BJ (cell line): ENCODE measurements around the gene SCEL. TPM values are rescaled to one million over a fixed set of nuclear protein-coding genes. Genes with fewer than 3 reads are reported as not detected.

Experiments
- CTCF ChIA-PET: fragments of 350-600 bp; formaldehyde crosslinking; extraction: SDS; loops from one replicate; lab custom pipeline; 2021; ENCODE audit warnings: antibody characterized with exemption, inconsistent platforms; lab: Yijun Ruan, JAX
- POLR2A ChIA-PET: fragments of 300-600 bp; sonication (Branson Sonifier 250); formaldehyde crosslinking; extraction: SDS; loops from one replicate; lab custom pipeline; 2021; ENCODE audit warnings: antibody characterized with exemption; lab: Charles Lee
- DNase-seq: peaks from one replicate; pipeline ENCODE4 v3.0.0-alpha.2; 2011; ENCODE audit warnings: low read depth
- H3K27me3 ChIP-seq: 2 replicates; pipeline ENCODE4 v1.6.0; 2011; ENCODE audit warnings: low read length; ENCODE audit not compliant: control insufficient read depth, insufficient read depth
- H3K36me3 ChIP-seq: 2 replicates; pipeline ENCODE4 v1.5.1; 2011; ENCODE audit warnings: low read length; ENCODE audit not compliant: control insufficient read depth, insufficient read depth
- H3K4me3 ChIP-seq: 2 replicates; pipeline ENCODE4 v1.5.1; 2011; ENCODE audit warnings: low read depth, mild to moderate bottlenecking, control low read depth, low read length
- polyA plus RNA-seq: library from polyadenylated mRNA; depleted of rRNA; stranded (reverse); fragments of >200 nt; gene quantifications from 2 replicates; pipeline ENCODE4 v1.2.3, GENCODE V29; 2011
- TF ChIP-seq, protein P1 (sequence below): IDR thresholded peaks from 2 replicates; pipeline ENCODE4 v1.5.1; 2011; ENCODE audit warnings: low read depth, mild to moderate bottlenecking, control low read depth, inconsistent platforms, low read length, moderate library complexity; ENCODE audit not compliant: insufficient read depth

SCEL gene
- polyA plus RNA-seq, 1 experiment: not detected

DNA sequence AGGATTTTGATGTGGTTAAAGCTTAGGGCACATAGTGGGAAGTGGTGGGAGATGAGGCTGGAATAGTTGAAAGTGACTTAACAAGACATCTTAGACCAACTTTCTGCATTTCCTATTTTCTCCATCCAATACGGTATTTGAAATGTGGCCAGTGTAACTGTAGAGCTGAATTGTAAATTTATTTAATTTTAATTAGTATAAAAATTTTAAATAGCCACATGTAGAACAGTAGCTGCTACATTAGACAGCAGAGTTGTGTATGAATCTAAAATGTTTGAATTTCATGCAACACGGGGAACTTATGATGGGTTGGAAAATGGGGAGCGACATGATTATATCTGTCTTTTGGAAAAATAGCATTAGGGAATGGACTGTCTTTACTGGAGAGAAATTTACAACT lies 7.1 kb upstream of the SCEL start:
- TF ChIP-seq, protein P1, sequence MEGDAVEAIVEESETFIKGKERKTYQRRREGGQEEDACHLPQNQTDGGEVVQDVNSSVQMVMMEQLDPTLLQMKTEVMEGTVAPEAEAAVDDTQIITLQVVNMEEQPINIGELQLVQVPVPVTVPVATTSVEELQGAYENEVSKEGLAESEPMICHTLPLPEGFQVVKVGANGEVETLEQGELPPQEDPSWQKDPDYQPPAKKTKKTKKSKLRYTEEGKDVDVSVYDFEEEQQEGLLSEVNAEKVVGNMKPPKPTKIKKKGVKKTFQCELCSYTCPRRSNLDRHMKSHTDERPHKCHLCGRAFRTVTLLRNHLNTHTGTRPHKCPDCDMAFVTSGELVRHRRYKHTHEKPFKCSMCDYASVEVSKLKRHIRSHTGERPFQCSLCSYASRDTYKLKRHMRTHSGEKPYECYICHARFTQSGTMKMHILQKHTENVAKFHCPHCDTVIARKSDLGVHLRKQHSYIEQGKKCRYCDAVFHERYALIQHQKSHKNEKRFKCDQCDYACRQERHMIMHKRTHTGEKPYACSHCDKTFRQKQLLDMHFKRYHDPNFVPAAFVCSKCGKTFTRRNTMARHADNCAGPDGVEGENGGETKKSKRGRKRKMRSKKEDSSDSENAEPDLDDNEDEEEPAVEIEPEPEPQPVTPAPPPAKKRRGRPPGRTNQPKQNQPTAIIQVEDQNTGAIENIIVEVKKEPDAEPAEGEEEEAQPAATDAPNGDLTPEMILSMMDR: no peak
- Histone ChIP-seq H3K4me3 (no peak overlapping the region), H3K36me3 (no peaks in the 10 kb centered on the region), H3K27me3 (no peaks in the 10 kb centered on the region)
- CTCF ChIA-PET: interaction anchor here (0.6 kb wide), 2 partner anchors 21 to 162 kb away, joined by 3 read pairs; no protein-coding TSS in a partner anchor
- DNase-seq: no peak
- POLR2A ChIA-PET: no interaction called here

DNA sequence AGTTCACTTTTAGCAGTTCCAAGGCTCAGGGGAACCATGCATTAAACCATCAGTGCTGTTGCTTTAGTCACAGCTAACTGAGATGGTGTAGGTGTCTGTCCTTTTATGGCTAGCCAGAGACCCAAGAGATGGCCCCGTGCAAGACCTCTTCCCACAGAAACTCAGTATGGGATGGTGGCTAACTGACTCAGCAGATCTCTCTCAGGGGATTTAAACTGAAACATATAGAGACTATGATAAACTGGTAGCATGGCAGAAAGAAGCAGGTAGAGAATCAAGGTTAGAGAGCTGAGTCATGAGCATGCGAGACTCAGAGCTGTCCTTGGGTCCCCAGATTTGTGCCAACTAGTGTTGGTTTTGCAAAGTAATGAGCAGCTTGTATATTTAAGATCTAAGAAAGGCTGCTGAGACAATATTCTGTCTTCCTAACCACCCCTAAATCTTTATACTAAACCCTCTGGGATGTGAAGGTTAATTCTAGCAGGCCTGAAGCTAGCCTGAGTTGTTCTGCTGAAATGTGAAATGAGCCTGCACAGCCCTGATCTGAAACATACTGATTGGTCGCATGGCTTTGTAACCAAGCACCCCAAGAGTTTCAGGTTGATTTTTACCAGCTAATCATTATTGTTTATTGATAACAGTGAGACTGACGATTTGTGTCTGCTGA lies 6.5 kb upstream of the SCEL start:
- DNase-seq: no peak
- CTCF ChIA-PET: interaction anchor here (0.6 kb wide), 1 partner anchor 21 kb away, joined by 3 read pairs; no protein-coding TSS in a partner anchor
- POLR2A ChIA-PET: no interaction called here

DNA sequence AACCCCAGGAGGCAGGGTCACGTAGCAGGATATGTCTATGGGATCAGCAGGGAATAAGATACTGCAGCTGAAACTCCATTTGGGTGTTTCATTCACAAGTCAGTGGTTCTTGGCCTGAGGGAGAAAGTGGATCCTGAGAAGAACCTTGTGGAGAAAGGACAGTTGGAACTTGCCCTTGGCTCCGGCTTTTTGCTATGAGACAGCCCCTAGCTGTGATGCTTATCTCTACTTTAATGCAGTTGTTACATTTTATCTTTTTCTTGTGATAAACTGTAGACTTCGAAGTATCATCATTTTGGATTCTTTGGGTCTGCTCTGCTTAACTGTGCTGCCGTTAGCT lies 6.0 kb upstream of the SCEL start:
- Histone ChIP-seq H3K27me3 (no peaks in the 10 kb centered on the region), H3K36me3 (no peaks in the 10 kb centered on the region), H3K4me3 (no peak overlapping the region)
- no peak for DNase-seq
- ChIA-PET CTCF (no interaction called here), POLR2A (no interaction called here)
- TF ChIP-seq, protein P1: no peak

More for the DNA sequence above, 6.5 kb upstream of the SCEL start:
- Histone ChIP-seq H3K27me3 (no peaks in the 10 kb centered on the region), H3K36me3 (no peaks in the 10 kb centered on the region), H3K4me3 (no peak overlapping the region)
- TF ChIP-seq, protein P1: no peak

DNA sequence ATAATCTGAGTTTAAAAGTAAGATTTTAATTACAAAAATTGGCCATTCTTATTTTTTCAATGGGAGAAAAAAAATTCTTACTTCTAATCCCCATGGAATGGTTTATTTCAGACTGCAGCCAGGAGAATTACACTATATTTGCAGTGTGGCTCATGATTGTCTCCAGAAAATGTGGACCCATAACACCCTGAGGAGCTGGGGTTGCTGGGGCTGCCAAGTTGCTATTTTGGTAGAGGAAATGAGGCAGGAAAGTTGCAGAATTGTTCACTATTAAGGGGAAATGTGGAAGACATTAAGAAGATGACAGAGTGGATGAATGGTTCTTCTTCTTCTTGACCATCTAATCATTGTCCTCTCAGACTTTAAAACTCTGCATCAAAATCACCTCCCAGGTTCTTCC lies 4.6 kb upstream of the SCEL start:
- CTCF ChIA-PET: no interaction called here
- H3K27me3 ChIP-seq: no peaks in the 10 kb centered on the region
- no peaks in the 10 kb centered on the region for H3K36me3 ChIP-seq
- DNase-seq: no peak
- no peak overlapping the region for H3K4me3 ChIP-seq
- POLR2A ChIA-PET: no interaction called here
- TF ChIP-seq, protein P1: no peak

DNA sequence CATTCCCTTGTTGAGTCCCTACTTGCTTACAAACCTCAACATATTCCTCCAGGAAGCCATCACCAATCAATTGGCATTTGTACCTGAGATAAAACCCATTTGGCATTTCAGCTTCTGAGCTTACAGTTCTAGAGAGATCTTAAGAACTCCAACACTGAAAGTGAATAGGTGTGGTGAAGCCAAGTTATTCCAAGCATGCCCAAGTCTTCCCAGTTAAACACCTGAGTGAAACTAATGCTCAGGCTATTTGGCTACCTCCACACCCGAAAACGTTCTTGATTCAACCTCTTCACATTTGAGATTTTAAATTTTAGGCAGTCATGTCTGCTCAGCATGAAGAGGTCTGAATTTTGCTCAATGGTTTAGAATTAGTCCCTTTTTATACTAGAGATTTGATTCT lies 2.5 kb upstream of the SCEL start:
- ChIA-PET CTCF (no interaction called here), POLR2A (no interaction called here)
- no peak overlapping the region for H3K4me3 ChIP-seq
- no peak for DNase-seq
- TF ChIP-seq, protein P1: no peak
- no peaks in the 10 kb centered on the region for H3K27me3 ChIP-seq
- H3K36me3 ChIP-seq: no peaks in the 10 kb centered on the region
